Measurements from ENCODE around the gene STK32B. TPM values are rescaled to one million over a fixed set of nuclear protein-coding genes. Genes with fewer than 3 reads are reported as not detected.

STK32B gene
- polyA plus RNA-seq, 4 donors: 3.2 to 11.3 (median 9.8) TPM

DNA sequence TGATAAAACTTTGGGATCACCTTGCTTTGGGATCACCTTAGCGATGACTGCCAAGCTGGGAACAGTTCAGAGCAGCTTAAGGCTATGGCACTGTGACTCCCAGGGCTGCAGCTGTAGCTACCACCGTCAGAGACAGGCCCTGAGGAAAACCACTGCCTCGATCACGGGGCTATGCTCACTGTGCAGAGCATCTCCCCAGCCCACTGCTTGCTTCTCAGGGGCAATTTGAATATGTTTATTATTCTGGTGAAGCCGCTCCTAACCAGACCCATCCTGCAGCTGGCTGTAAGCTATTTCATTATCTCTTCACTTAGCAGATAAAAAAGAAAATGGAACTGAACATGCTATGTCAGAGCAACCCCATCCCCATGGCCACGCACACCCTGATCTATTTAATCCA is 328.6 kb downstream of the STK32B start:
- no peak for DNase-seq (ENCODE audit: low read depth in 4 of 4, low spot score in 3 of 4)

DNA sequence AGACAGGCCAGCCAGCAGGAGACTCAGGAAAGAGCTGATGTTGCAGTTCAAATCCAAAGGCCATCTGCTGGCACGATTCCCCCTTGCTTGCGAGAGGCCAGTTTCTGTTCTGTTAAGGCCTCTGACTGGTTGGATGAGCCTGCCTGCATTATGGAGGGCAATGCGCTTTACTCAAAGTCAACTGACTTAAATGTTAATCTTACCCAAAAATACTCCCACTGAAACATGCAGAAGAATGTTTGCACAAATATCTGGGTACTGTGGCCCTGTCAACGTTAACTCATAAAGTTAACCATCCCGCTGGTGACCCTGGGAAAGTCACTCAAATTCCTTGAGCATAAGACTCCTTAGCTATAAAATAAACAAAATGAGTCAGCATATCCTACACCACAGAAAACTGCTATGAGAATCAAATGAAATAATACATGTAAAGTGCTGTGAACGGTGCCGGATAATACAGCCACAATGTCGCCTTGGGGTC is 330.7 kb downstream of the STK32B start:
- no peak for DNase-seq (ENCODE audit: low read depth in 4 of 4, low spot score in 3 of 4)

- DNase-seq (ENCODE audit: low read depth in 4 of 4, low spot score in 3 of 4): no peak
Observed at GRCh38 chr4:5383191-5383980, 332.1 kb downstream of the STK32B start.

DNA sequence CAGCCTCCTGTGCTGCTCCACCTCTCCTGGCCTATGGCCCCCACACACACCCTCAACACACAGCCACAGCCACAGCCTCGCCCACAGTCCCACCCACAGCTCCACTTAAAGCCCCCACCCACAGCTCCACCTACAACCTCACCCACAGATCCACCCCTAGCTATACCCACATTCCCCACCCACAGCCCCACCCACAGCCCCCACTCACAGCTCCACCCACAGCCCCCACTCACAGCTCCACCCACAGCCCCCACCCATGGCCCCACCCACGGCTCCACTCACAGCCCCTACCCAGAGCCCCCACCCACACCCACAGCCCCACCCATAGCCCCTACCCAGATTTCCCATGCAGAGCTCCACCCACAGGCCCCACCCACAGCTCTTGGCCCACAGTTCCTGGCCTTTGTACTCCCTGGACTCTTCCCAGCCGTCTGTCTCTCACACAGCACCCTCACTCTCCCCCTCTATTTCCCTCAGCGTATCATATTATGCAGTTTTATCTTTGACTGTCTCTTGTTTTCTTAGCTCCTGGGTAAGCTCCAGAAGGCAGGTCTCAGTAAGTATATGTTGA is 334.5 kb downstream of the STK32B start:
- DNase-seq (ENCODE audit: low read depth in 4 of 4, low spot score in 3 of 4): no peak

- DNase-seq (ENCODE audit: low read depth in 4 of 4, low spot score in 3 of 4): no peak
Observed at GRCh38 chr4:5386921-5387320, 335.6 kb downstream of the STK32B start.

DNA sequence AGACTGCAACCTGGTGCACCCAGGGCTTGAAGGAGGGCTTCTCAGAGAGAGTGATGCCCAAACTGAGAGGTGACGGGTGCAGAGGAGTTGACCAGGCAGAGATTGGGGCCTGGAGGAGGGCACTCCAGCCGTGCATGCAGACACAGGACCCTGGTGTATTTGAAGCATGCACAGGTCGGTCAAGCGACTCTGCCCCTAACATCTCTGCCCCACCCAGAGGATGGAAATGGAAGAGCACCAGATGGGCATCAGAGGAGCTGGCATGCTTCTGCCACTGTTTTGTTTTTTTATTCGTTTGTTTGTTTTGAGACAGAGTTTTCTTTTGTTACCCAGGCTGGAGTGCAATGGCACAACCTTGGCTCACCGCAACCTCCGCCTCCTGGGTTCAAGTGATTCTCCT is 336.2 kb downstream of the STK32B start:
- no peak for DNase-seq (ENCODE audit: low read depth in 4 of 4, low spot score in 3 of 4)

- DNase-seq (ENCODE audit: low read depth in 4 of 4, low spot score in 3 of 4): no peak
Observed at GRCh38 chr4:5389756-5390310, 338.6 kb downstream of the STK32B start.

GRCh38 chr4:5391492-5391891 is 340.2 kb downstream of the STK32B start:
- no peak for DNase-seq (ENCODE audit: low read depth in 4 of 4, low spot score in 3 of 4)

GRCh38 chr4:5393911-5394513 is 342.7 kb downstream of the STK32B start:
- no peak for DNase-seq (ENCODE audit: low read depth in 4 of 4, low spot score in 3 of 4)

GRCh38 chr4:5395781-5396180 is 344.5 kb downstream of the STK32B start:
- DNase-seq (ENCODE audit: low read depth in 4 of 4, low spot score in 3 of 4): no peak

DNA sequence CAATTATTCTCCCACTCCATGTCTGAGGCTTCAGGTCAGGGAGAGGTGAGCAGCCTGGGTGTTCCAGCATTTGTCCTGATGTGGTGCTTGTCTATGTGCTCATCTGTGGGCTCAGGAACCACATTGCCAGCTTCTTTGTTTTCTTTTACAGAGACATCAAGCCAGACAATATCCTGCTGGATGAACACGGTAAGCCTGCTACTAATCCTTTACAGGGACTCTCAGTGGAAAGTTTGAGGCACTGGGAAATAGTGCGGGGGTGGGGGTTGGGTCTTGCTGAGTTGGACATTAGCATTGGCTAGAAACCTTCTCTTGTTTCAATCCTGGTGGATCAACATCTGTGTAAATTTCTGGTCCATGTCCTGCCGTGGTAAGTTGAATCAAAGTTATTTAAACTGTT is 346.8 kb downstream of the STK32B start:
- DNase-seq (ENCODE audit: low read depth in 4 of 4, low spot score in 3 of 4): no peak

- no peak for DNase-seq (ENCODE audit: low read depth in 4 of 4, low spot score in 3 of 4)
Observed at GRCh38 chr4:5399124-5399523, 347.8 kb downstream of the STK32B start.

DNA sequence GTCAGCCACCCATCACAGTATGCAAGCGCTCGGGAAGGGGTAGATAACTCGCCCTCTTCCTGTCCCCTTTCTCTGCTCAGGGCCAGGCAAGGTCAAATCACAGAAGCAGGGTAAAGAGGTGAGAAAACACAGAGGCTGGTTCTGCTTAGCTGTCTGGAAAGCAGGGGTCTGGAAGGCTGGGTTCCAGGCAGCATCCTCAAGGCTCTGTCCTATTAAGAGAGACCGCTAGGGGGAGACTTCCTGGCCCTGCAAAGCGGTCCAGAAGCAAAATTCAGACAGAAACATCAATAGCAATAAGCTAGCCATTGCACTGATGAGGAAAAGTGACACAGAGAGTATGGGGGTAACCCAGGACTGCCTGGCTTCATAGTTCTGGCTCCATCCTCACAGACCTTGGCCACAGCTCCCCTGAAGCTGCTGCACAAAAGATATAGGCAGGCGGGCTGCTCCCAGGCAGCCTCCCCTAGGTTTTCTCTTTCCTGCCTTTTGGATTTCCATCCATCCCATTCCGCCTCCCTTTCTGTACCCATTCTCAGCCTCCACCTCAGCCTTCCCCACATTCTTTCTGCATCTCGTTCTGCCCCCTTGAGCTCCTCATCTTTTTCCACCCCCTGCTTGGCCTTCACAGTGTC is 348.6 kb downstream of the STK32B start:
- peak in 2 of 4 donors; percentile 5 to 11 for DNase-seq (ENCODE audit: low read depth in 4 of 4, low spot score in 3 of 4)

DNA sequence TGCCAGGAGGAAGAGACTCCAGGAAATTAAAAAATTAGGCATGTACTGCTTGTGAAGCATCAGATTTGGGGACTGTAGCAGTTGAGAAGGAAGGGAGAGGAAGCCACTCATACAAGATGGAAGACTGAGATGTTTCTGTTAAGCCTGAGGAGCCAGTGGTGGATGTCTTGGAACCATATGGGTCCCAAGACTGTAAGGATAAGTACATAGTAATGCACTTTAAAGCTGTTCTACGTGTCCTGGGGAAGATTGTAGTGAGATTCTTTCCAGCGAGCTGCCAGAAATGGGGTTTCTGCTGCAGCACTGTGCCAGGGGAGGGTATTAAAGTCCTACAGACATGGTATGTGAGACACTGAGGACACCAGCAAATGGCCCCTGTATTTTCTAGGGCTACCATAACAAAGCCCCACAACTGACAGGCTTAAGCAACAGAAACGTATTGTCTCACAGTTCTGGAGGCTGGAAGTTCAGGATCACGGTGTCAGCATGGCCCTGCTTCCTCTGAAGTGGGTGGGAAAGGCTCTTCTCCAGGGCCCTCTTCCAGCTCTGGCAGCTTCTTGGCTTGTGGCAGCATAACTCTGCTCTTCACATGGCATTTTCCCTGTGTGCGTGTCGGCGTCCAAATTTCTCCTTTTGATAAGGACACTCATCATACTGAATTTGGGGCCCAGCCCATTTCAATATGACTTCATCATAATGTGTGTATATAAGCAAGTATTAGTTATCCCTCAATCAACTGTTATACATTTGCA is 352.6 kb downstream of the STK32B start:
- no peak for DNase-seq (ENCODE audit: low read depth in 4 of 4, low spot score in 3 of 4)

GRCh38 chr4:5409237-5409636 is 358.0 kb downstream of the STK32B start:
- no peak for DNase-seq (ENCODE audit: low read depth in 4 of 4, low spot score in 3 of 4)

DNA sequence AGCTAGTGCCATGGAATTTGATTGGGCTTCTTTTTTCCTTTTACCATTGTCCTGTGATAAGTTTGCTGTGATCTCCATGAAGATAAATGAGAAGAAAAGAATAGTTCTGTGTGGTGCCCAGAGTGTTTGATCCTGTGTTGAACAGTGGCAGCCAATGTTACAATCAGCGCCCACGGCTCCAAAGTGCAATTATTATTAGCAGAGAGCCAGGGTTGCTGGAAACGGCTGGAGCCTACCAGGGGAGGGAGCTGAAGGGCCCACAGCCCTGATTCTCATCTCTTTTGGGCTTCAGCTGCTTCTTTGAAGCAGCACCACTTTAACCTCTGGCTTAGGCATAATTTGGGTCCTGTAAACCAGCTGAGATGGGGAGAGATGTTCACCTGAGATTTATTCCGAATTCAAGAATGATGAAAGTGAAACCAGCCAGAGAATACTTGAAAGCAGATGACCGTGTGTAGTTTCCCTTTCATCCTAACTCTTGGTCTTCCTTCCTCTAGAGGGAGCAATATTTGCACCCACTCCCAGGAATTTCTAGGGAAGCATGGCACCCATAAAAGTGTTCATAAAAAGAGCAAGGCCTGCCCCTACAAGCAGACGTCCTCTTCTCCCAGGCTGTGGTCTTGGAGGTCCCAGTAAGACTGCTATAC is 358.8 kb downstream of the STK32B start:
- DNase-seq (ENCODE audit: low read depth in 4 of 4, low spot score in 3 of 4): no peak

GRCh38 chr4:5412296-5412695 is 361.0 kb downstream of the STK32B start:
- no peak for DNase-seq (ENCODE audit: low read depth in 4 of 4, low spot score in 3 of 4)

DNA sequence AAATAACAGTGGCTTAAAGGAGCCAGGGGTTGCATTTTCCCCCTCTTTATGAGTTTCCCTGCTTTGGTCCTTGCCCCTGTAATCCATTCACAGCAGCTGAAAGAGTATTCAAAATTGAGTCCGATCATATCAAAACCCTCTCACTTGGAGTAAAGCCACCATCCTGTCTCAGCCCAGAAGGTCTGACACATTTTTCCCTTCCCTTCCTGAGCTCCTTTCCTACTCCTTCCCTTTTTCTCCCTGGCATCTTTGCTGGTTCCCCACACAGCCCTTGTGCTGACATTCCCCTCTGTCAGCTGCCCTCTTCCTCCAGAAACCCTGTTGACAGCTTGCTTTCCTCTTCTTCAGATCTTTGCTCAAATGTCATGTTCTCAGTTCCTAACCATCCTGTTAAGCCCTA is 361.5 kb downstream of the STK32B start:
- no peak for DNase-seq (ENCODE audit: low read depth in 4 of 4, low spot score in 3 of 4)

DNA sequence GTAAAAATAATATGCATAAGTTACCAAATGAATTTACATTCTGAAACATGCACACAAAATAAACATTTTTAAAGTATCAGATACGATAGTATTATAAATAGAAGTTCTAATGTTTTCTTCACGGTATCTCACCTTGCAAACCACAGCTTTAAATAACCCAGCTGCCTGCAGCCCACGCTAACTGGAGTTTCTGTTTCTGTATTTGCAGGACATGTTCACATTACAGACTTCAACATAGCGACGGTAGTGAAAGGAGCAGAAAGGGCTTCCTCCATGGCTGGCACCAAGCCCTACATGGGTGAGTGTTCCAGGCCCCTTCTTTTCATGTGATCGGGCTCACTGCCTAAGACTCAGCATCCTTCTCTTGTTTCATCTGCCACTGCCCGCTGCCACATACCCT is 365.4 kb downstream of the STK32B start:
- no peak for DNase-seq (ENCODE audit: low read depth in 4 of 4, low spot score in 3 of 4)

GRCh38 chr4:5420266-5420665 is 369.0 kb downstream of the STK32B start:
- no peak for DNase-seq (ENCODE audit: low read depth in 4 of 4, low spot score in 3 of 4)

All from left renal pelvis (tissue), 4 donors.